Measurements from ENCODE around the gene CEP131. TPM values are rescaled to one million over a fixed set of nuclear protein-coding genes. Genes with fewer than 3 reads are reported as not detected.

CEP131 gene
- total RNA-seq, 1 donor from 2014 or later = 28.7 TPM

DNA sequence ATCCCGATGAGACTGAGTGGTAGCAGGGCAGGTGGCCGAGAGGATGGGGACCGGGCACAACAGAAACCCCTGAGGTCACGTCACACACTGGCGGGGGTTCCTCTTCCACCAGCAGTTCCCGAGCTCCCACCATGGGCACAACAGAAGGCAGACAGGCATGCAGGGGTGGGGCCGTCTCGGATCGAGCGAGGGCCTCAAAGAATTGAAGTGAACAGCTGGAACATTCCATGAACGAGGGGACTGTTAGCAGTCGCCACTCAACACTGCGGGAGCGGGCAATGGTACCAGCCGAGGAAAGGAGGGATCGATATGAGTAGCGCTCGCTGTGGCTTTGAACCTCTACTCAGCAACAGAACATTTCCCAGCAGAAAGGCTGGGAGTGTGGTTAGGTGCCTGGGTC is 5.3 kb downstream of the CEP131 start:
- no peak overlapping the region for H3K4me3 ChIP-seq (ENCODE audit: low read depth, low read length)
- DNase-seq (ENCODE audit: low read depth) = no peak
- TF ChIP-seq, protein P1, sequence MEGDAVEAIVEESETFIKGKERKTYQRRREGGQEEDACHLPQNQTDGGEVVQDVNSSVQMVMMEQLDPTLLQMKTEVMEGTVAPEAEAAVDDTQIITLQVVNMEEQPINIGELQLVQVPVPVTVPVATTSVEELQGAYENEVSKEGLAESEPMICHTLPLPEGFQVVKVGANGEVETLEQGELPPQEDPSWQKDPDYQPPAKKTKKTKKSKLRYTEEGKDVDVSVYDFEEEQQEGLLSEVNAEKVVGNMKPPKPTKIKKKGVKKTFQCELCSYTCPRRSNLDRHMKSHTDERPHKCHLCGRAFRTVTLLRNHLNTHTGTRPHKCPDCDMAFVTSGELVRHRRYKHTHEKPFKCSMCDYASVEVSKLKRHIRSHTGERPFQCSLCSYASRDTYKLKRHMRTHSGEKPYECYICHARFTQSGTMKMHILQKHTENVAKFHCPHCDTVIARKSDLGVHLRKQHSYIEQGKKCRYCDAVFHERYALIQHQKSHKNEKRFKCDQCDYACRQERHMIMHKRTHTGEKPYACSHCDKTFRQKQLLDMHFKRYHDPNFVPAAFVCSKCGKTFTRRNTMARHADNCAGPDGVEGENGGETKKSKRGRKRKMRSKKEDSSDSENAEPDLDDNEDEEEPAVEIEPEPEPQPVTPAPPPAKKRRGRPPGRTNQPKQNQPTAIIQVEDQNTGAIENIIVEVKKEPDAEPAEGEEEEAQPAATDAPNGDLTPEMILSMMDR (conservative IDR thresholded peaks at IDR 0.05; ENCODE audit: low read depth, low read length) = no peak

DNA sequence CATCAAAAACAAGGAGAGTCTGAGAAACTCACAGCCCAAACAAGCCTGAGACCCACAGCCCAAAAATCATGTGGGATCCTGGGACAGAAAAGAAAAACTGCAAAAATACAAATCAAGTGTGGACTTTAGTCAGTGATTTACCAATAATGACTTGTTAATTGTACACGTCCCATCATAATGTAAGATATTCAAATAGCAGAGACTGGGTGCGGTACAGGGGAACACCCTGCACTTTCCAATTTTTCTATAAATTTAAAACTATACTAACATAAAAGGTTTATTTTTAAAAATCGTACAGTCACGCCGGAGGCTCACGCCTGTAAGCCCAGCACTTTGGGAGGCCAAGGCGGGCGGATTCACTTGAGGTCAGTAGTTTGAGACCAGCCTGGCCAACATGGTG is 8.8 kb downstream of the CEP131 start:
- TF ChIP-seq, protein P1 (conservative IDR thresholded peaks at IDR 0.05; ENCODE audit: low read depth, low read length) = no peak
- no peak overlapping the region for H3K4me3 ChIP-seq (ENCODE audit: low read depth, low read length)
- DNase-seq (ENCODE audit: low read depth) = no peak

DNA sequence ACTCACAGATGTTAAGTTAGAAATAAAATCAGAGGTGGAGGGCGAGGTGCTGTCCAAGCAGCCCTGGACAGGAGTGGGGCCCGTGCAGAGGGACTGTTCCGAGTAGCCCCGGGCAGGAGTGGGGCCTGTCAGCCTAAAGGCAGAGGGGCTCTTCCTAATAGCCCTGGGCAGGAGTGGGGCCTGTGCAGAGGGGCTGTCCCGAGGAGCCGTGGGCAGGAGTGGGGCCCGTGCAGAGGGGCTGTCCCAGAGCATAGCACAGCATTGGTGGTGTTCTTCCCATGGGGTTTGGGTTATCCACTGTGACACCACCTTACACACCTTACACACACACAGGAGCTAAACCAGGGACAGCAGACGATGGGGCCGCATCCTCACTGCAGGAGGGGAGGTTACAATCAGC is 10.4 kb downstream of the CEP131 start:
- TF ChIP-seq, protein P1 (conservative IDR thresholded peaks at IDR 0.05; ENCODE audit: low read depth, low read length) = no peak
- no peak overlapping the region for H3K4me3 ChIP-seq (ENCODE audit: low read depth, low read length)
- no peak for DNase-seq (ENCODE audit: low read depth)

DNA sequence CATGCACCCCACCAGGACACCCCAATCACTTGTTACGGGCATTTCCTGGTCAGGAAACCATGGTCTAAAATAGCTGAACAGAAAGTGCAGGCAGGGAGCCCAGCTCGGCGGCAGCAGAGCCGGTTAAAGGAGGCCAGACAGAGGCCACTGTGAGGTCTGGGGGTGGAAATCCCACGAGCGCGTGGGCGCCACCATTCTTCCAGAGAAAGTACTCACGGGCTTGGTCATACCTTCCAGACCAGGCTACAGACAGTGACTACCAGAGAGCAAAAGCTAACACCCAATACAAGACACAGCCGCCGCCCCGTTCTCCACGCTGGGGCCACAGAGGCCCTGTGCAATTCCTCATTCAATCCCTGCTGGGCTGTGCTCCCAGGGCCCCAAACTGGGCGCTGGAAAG is 11.9 kb downstream of the CEP131 start:
- no peak for DNase-seq (ENCODE audit: low read depth)
- TF ChIP-seq, protein P1 (conservative IDR thresholded peaks at IDR 0.05; ENCODE audit: low read depth, low read length) = no peak
- H3K4me3 ChIP-seq (ENCODE audit: low read depth, low read length) = no peak overlapping the region

DNA sequence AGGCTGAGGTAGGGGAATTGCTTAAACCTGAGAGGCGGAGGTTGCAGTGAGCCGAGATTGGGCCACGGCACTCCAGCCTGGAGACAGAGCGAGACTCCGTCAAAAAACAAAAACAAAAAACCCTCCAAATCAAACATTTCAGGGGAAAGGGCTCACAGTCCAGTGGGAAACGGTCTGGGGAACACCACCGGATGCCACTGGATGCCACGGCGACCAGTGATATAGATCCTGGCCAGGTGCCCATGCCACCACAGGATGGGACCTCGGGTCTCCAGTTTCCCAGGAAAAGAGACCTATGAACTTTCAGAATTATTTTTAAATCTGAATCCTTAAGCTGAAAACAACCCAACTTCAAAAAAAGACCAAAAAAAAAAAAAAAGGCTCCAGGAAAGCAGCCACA is 12.3 kb downstream of the CEP131 start:
- no peak overlapping the region for H3K4me3 ChIP-seq (ENCODE audit: low read depth, low read length)
- no peak for DNase-seq (ENCODE audit: low read depth)
- TF ChIP-seq, protein P1 (conservative IDR thresholded peaks at IDR 0.05; ENCODE audit: low read depth, low read length) = no peak

DNA sequence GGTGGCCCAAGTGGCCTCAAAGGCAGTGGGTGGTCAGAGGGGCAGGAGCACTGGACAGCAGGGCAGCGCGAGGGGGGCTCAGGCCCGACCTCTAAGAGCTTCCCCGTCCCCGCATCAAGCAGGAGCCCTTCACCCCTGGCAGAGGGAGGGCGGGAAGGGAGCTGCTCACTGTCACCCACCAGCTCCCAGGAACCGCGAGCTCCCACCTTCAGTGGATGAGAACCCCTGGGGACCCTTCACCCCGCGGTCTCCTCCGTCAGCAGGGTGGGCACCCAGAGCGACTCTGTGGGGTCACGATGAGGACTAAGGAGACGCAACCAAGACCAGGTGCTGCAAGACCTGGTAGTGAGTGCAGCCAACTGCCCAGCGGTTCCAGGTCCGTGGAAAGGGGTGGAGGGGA is 13.6 kb downstream of the CEP131 start:
- no peak for DNase-seq (ENCODE audit: low read depth)
- H3K4me3 ChIP-seq (ENCODE audit: low read depth, low read length) = no peak overlapping the region
- TF ChIP-seq, protein P1 (conservative IDR thresholded peaks at IDR 0.05; ENCODE audit: low read depth, low read length) = no peak

DNA sequence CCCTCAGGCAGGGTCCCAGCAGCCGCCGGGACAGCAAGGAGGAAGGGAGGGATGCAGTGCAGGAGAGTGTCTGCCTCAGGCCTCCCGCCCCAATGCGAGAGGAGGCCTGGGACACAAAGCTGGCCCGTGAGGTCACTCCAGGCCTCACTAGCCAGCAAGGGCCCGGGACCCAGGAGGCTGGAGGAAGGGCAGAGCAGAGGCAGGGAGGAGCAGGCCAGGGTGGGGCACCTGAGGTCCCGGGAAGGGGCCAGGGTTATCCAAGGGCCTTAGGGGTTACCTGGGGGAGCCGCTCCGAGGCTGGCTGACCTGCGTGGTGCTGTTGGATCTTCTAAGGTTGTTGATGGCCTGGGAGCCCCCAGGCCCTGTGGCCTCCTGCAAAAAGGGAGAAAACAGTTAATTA is 14.1 kb downstream of the CEP131 start:
- TF ChIP-seq, protein P1 (conservative IDR thresholded peaks at IDR 0.05; ENCODE audit: low read depth, low read length) = no peak
- DNase-seq (ENCODE audit: low read depth) = no peak
- no peak overlapping the region for H3K4me3 ChIP-seq (ENCODE audit: low read depth, low read length)

Data from epithelial cell of proximal tubule (primary cell).